ENCODE measurements around the gene RAB25.

DNA sequence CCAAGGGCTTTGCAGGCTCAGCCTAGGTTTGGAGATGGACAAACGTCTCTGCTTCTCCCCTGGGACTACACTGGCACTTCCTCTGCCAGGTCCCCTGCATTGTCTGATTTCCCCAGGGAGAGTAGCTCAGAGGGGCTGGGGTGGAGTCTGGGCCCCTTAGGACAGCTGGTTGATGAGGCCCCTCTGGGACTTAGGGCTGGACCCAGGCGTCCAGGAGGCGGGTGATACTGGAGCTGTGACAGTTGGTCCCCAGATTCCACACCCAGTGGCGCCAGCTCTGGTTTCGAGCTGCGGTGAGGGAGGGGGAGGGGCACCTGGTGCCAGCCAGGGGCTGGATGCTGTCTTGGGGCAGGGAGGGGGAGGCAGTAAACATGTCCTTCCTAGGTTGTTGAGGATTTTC is 28.7 kb downstream of the RAB25 start:
- no peak for TF ChIP-seq CTCF (conservative IDR thresholded peaks at IDR 0.05)
- no peak for TF ChIP-seq ZFX (IDR thresholded peaks at IDR 0.05)

All from C4-2B (cell line).